Neural cell (in vitro differentiated cells): Measurements from ENCODE around the gene RALA. TPM values are rescaled to one million over a fixed set of nuclear protein-coding genes. Genes with fewer than 3 reads are reported as not detected.

ENCODE experiments used
- H2AFZ ChIP-seq: fragments of 200-600, 300-800 bp; sonication (generic), shearing (Covaris generic); 2 replicates; pipeline ENCODE4 v1.6.0; 2014; ENCODE audit warnings: low read depth, mild to moderate bottlenecking, antibody characterized with exemption, low read length, moderate library complexity
- H3F3A ChIP-seq: fragments of 200-600 bp; shearing (Covaris generic); 2 replicates; pipeline ENCODE4 v1.6.1; 2016; ENCODE audit warnings: mild to moderate bottlenecking, moderate library complexity, mixed read lengths, antibody characterized with exemption, low read length; ENCODE audit not compliant: insufficient read depth, poor library complexity, severe bottlenecking
- H3K27ac ChIP-seq: fragments of 200-600, 300-800 bp; sonication (generic), shearing (Covaris generic); 2 replicates; pipeline ENCODE4 v1.5.1; 2014; ENCODE audit warnings: mild to moderate bottlenecking, low read length, moderate library complexity
- H3K27me3 ChIP-seq: fragments of 300-800, 200-600 bp; sonication (generic), shearing (Covaris generic); 2 replicates; pipeline ENCODE4 v1.6.0; 2014; ENCODE audit warnings: mild to moderate bottlenecking, low read depth, low read length, moderate library complexity; ENCODE audit not compliant: insufficient read depth
- H3K36me3 ChIP-seq: fragments of 300-800, 200-600 bp; sonication (generic), shearing (Covaris generic); 2 replicates; pipeline ENCODE4 v1.5.1; 2014; ENCODE audit warnings: mild to moderate bottlenecking, antibody characterized with exemption, low read length, moderate library complexity; ENCODE audit not compliant: insufficient read depth
- H3K4me2 ChIP-seq: fragments of 300-800, 200-600 bp; sonication (generic), shearing (Covaris generic); 2 replicates; pipeline ENCODE4 v1.6.0; 2014; ENCODE audit warnings: mild to moderate bottlenecking, low read length
- H3K4me3 ChIP-seq: fragments of 300-800, 200-600 bp; sonication (generic), shearing (Covaris generic); 2 replicates; pipeline ENCODE4 v1.5.1; 2014; ENCODE audit warnings: mild to moderate bottlenecking, low read length, moderate library complexity
- H3K79me2 ChIP-seq: fragments of 200-600 bp; shearing (Covaris generic); replicated peaks from 2 replicates; pipeline ENCODE4 v1.6.0; 2014; ENCODE audit warnings: mild to moderate bottlenecking, low read length, moderate library complexity; ENCODE audit not compliant: insufficient read depth
- H3K9ac ChIP-seq: fragments of 300-800, 200-600 bp; sonication (generic), shearing (Covaris generic); 2 replicates; pipeline ENCODE4 v1.6.1; 2016; ENCODE audit warnings: mild to moderate bottlenecking, low read length, mixed read lengths
- H3K9me2 ChIP-seq: fragments of 200-600 bp; shearing (Covaris generic); 2 replicates; pipeline ENCODE4 v1.6.1; 2016; ENCODE audit warnings: mild to moderate bottlenecking, low read length, mixed read lengths; ENCODE audit not compliant: insufficient read depth
- H3K9me3 ChIP-seq: fragments of 200-600, 300-800 bp; sonication (generic), shearing (Covaris generic); 2 replicates; pipeline ENCODE4 v1.6.1; 2016; ENCODE audit warnings: mild to moderate bottlenecking, mixed run types, low read length, moderate library complexity, mixed read lengths
- H4K20me1 ChIP-seq: fragments of 200-600 bp; shearing (Covaris generic); 2 replicates; pipeline ENCODE4 v1.6.1; 2016; ENCODE audit warnings: mild to moderate bottlenecking, mixed run types; ENCODE audit not compliant: insufficient read depth
- EP300 ChIP-seq: fragments of 450-650 bp; conservative IDR thresholded peaks from 2 replicates; pipeline ENCODE4 v1.6.1; 2014; ENCODE audit warnings: antibody characterized with exemption, mild to moderate bottlenecking, moderate library complexity; ENCODE audit not compliant: poor library complexity, severe bottlenecking
- EZH2 ChIP-seq: fragments of 200-600, 300-800 bp; shearing (Covaris generic), sonication (generic); IDR thresholded peaks from 2 replicates; pipeline ENCODE4 v1.6.1; 2014; ENCODE audit warnings: antibody characterized with exemption, low read length, borderline replicate concordance, mild to moderate bottlenecking; ENCODE audit not compliant: insufficient read depth, poor library complexity, severe bottlenecking
- MXI1 ChIP-seq: fragments of 450-650 bp; conservative IDR thresholded peaks from 2 replicates; pipeline ENCODE4 v1.6.1; 2014; ENCODE audit warnings: antibody characterized with exemption, mild to moderate bottlenecking; ENCODE audit not compliant: poor library complexity, severe bottlenecking
- POLR2AphosphoS5 ChIP-seq: IDR thresholded peaks from 2 replicates; pipeline ENCODE4 v1.6.1; 2012
- RAD21 ChIP-seq: fragments of 450-650 bp; conservative IDR thresholded peaks from 2 replicates; pipeline ENCODE4 v1.6.1; 2014; ENCODE audit warnings: antibody characterized with exemption, mild to moderate bottlenecking, moderate library complexity
- SMC3 ChIP-seq: fragments of 450-650 bp; conservative IDR thresholded peaks from 2 replicates; pipeline ENCODE4 v1.6.1; 2014; ENCODE audit warnings: antibody characterized with exemption, mild to moderate bottlenecking, moderate library complexity; ENCODE audit not compliant: poor library complexity
- TAF1 ChIP-seq: IDR thresholded peaks from 2 replicates; pipeline ENCODE4 v1.6.1; 2012; ENCODE audit warnings: low read depth
- polyA plus RNA-seq: library from polyadenylated mRNA; depleted of rRNA; stranded (reverse); fragments of >200 nt; gene quantifications from 2 replicates; pipeline ENCODE4 v1.2.3, GENCODE V29; 2014
- TF ChIP-seq, protein P1 (sequence below): fragments of 450-650 bp; IDR thresholded peaks from 2 replicates; pipeline ENCODE4 v1.5.1; 2014; ENCODE audit warnings: antibody characterized with exemption, mild to moderate bottlenecking, moderate library complexity; ENCODE audit not compliant: poor library complexity, severe bottlenecking
- TF ChIP-seq, protein P2 (sequence below): IDR thresholded peaks from 2 replicates; pipeline ENCODE4 v1.6.1; 2012; ENCODE audit warnings: borderline replicate concordance

The RALA gene
- polyA plus RNA-seq, 1 donor from 2014 or later = 36.2 TPM

GRCh38 chr7:39753823-39754325 lies 130.5 kb downstream of the RALA start:
- H3K9me2 ChIP-seq = no peaks in the 10 kb centered on the region
- no peak overlapping the region for H3K9ac ChIP-seq
- no peaks in the 10 kb centered on the region for H3K9me3 ChIP-seq
- H2AFZ ChIP-seq = no peak overlapping the region
- no peaks in the 10 kb centered on the region for H3K79me2 ChIP-seq
- no peaks in the 10 kb centered on the region for H3F3A ChIP-seq
- no peak overlapping the region for H3K4me2 ChIP-seq
- H3K27me3 ChIP-seq = no peaks in the 10 kb centered on the region
- H4K20me1 ChIP-seq = no peaks in the 10 kb centered on the region
- H3K36me3 ChIP-seq = no peaks in the 10 kb centered on the region
- TF ChIP-seq EP300 (no peak), EZH2 (no peak), TAF1 (no peak), RAD21 (no peak), POLR2AphosphoS5 (no peak), MXI1 (no peak), SMC3 (no peak)
- TF ChIP-seq, protein P1, sequence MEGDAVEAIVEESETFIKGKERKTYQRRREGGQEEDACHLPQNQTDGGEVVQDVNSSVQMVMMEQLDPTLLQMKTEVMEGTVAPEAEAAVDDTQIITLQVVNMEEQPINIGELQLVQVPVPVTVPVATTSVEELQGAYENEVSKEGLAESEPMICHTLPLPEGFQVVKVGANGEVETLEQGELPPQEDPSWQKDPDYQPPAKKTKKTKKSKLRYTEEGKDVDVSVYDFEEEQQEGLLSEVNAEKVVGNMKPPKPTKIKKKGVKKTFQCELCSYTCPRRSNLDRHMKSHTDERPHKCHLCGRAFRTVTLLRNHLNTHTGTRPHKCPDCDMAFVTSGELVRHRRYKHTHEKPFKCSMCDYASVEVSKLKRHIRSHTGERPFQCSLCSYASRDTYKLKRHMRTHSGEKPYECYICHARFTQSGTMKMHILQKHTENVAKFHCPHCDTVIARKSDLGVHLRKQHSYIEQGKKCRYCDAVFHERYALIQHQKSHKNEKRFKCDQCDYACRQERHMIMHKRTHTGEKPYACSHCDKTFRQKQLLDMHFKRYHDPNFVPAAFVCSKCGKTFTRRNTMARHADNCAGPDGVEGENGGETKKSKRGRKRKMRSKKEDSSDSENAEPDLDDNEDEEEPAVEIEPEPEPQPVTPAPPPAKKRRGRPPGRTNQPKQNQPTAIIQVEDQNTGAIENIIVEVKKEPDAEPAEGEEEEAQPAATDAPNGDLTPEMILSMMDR = no peak
- TF ChIP-seq, protein P2, sequence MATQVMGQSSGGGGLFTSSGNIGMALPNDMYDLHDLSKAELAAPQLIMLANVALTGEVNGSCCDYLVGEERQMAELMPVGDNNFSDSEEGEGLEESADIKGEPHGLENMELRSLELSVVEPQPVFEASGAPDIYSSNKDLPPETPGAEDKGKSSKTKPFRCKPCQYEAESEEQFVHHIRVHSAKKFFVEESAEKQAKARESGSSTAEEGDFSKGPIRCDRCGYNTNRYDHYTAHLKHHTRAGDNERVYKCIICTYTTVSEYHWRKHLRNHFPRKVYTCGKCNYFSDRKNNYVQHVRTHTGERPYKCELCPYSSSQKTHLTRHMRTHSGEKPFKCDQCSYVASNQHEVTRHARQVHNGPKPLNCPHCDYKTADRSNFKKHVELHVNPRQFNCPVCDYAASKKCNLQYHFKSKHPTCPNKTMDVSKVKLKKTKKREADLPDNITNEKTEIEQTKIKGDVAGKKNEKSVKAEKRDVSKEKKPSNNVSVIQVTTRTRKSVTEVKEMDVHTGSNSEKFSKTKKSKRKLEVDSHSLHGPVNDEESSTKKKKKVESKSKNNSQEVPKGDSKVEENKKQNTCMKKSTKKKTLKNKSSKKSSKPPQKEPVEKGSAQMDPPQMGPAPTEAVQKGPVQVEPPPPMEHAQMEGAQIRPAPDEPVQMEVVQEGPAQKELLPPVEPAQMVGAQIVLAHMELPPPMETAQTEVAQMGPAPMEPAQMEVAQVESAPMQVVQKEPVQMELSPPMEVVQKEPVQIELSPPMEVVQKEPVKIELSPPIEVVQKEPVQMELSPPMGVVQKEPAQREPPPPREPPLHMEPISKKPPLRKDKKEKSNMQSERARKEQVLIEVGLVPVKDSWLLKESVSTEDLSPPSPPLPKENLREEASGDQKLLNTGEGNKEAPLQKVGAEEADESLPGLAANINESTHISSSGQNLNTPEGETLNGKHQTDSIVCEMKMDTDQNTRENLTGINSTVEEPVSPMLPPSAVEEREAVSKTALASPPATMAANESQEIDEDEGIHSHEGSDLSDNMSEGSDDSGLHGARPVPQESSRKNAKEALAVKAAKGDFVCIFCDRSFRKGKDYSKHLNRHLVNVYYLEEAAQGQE = no peak
- no peak overlapping the region for H3K4me3 ChIP-seq
- H3K27ac ChIP-seq = no peak overlapping the region

DNA sequence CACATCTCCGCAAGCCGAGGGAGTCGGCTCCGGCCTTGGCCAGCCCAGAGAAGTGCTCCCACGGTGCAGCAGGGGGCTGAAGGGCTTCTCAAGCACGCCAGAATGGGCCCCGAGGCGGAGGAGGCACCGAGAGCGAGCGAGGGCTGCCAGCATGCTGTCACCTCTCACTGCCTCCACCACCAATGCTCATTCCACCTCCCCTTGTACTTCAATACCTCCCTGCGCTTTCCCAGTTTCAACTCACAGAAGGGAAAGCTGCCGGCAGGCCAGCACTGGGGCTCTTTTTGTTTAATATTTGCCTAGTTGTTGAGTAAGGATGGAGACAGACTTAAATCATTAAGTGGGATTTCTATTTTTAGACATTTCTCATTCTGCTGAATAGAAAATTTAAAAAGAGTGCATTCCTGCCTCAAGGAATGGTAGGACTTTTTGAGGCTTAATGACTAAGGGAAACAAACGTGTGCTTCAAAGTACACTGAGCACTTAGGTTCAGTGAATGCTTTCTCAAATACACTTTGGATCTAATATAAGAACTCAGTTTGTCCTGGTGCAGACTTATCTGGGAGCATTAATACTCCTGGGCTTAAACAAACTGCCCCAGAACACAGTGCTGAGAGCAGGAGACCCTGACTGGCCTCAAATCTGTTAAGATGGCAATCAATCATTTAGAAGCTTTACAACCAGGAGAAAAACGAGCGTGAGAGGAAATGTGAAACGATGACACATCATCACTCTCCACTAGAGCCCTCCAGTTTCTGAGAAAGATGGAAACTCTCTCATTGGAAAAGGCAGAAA lies 131.2 kb downstream of the RALA start:
- no peak overlapping the region for H3K27ac ChIP-seq
- TF ChIP-seq RAD21 (no peak), EZH2 (no peak), EP300 (no peak), SMC3 (no peak), TAF1 (no peak), POLR2AphosphoS5 (no peak), MXI1 (no peak)
- TF ChIP-seq, protein P2 = no peak
- TF ChIP-seq, protein P1 = no peak
- H3K27me3 ChIP-seq = no peaks in the 10 kb centered on the region

More for the DNA sequence above, 131.2 kb downstream of the RALA start:
- H3K36me3 ChIP-seq = no peaks in the 10 kb centered on the region
- H3K4me2 ChIP-seq = no peak overlapping the region
- no peaks in the 10 kb centered on the region for H3K79me2 ChIP-seq
- no peaks in the 10 kb centered on the region for H4K20me1 ChIP-seq
- no peaks in the 10 kb centered on the region for H3F3A ChIP-seq
- H2AFZ ChIP-seq = no peak overlapping the region
- H3K9me2 ChIP-seq = no peaks in the 10 kb centered on the region
- no peak overlapping the region for H3K4me3 ChIP-seq
- no peaks in the 10 kb centered on the region for H3K9me3 ChIP-seq
- H3K9ac ChIP-seq = no peak overlapping the region
